ENCODE data around the gene FSTL5. TPM values are rescaled to one million over a fixed set of nuclear protein-coding genes. Genes with fewer than 3 reads are reported as not detected.

The FSTL5 gene
- total and polyA plus RNA-seq, 2 experiments from 2014 or later, result 0.06 to 0.49 TPM

GRCh38 chr4:161601011-161601410 lies 562.8 kb downstream of the FSTL5 start:
- H3K4me2 ChIP-seq, result no peak overlapping the region
- H3K9me2 ChIP-seq (ENCODE audit: insufficient read depth), result no peaks in the 10 kb centered on the region
- no peak overlapping the region; the same call in 1 of the 2 replicates for H3K27ac Mint-ChIP-seq
- H3K4me3 ChIP-seq, result no peak overlapping the region
- no peaks in the 10 kb centered on the region for H3K36me3 ChIP-seq (ENCODE audit: insufficient read depth)
- peaks cover 3% of the 10 kb centered on the region; the same call in 2 of the 3 replicates for H3K9me3 Mint-ChIP-seq
- peaks cover 3% of the 10 kb centered on the region for H3K27me3 Mint-ChIP-seq (ENCODE audit: insufficient read depth, low read depth, poor library complexity)
- H3K27me3 ChIP-seq (ENCODE audit: insufficient read depth), result no peaks in the 10 kb centered on the region
- no peaks in the 10 kb centered on the region for H3K79me2 ChIP-seq (replicated peaks; ENCODE audit: insufficient read depth)
- H3K36me3 Mint-ChIP-seq (ENCODE audit: low read depth), result no peaks in the 10 kb centered on the region
- no peak for TF ChIP-seq STAT1 (IDR thresholded peaks at IDR 0.05; ENCODE audit: unreplicated experiment)
- no peak for TF ChIP-seq ETS1 (IDR thresholded peaks at IDR 0.05)
- 0 out of 2 replicates have a peak overlapping the region, but pooled peaks have one; percentile 1 for H2AFZ ChIP-seq
- H4K20me1 ChIP-seq (replicated peaks; ENCODE audit: insufficient read depth), result no peaks in the 10 kb centered on the region
- H3K4me1 Mint-ChIP-seq, result no peaks in the 10 kb centered on the region
- H3K4me1 ChIP-seq (ENCODE audit: insufficient read depth), result no peaks in the 10 kb centered on the region
- H3F3A ChIP-seq (replicated peaks; ENCODE audit: low read depth), result no peaks in the 10 kb centered on the region
- no peak for DNase-seq (ENCODE audit: low spot score)
- no peak for ATAC-seq
- no peak overlapping the region for H3K4me3 Mint-ChIP-seq
- no peak overlapping the region for H3K27ac ChIP-seq (ENCODE audit: low read depth)

GRCh38 chr4:161595230-161595771 lies 568.5 kb downstream of the FSTL5 start:
- no peaks in the 10 kb centered on the region for H3K27me3 ChIP-seq (ENCODE audit: insufficient read depth)
- Mint-ChIP-seq H3K27ac (no peak overlapping the region), H3K9me3 (peaks cover 3% of the 10 kb centered on the region; the same call in 2 of the 3 replicates), H3K27me3 (ENCODE audit: insufficient read depth, low read depth, poor library complexity) (no peaks in the 10 kb centered on the region), H3K36me3 (ENCODE audit: low read depth) (no peaks in the 10 kb centered on the region), H3K4me1 (peaks cover 3% of the 10 kb centered on the region; the same call in 2 of the 3 replicates), H3K4me3 (no peak overlapping the region)
- ATAC-seq (no peak), DNase-seq (ENCODE audit: low spot score) (no peak)
- H2AFZ ChIP-seq, result no peak overlapping the region
- H3K79me2 ChIP-seq (replicated peaks; ENCODE audit: insufficient read depth), result no peaks in the 10 kb centered on the region
- no peaks in the 10 kb centered on the region for H3K9me2 ChIP-seq (ENCODE audit: insufficient read depth)
- H3K4me1 ChIP-seq (ENCODE audit: insufficient read depth), result no peaks in the 10 kb centered on the region; the same call in 1 of the 2 replicates
- H3K36me3 ChIP-seq (ENCODE audit: insufficient read depth), result no peaks in the 10 kb centered on the region
- no peaks in the 10 kb centered on the region for H4K20me1 ChIP-seq (replicated peaks; ENCODE audit: insufficient read depth)
- no peak overlapping the region for H3K27ac ChIP-seq (ENCODE audit: low read depth)
- no peak overlapping the region for H3K4me3 ChIP-seq
- no peak overlapping the region for H3K4me2 ChIP-seq
- H3F3A ChIP-seq (replicated peaks; ENCODE audit: low read depth), result no peaks in the 10 kb centered on the region
- no peak for TF ChIP-seq POLR2AphosphoS5 (IDR thresholded peaks at IDR 0.05; ENCODE audit: low read depth)
- no peak for TF ChIP-seq EZH2 (IDR thresholded peaks at IDR 0.05; ENCODE audit: low read depth, unreplicated experiment)
- no peak for TF ChIP-seq NANOG (IDR thresholded peaks at IDR 0.05; ENCODE audit: borderline replicate concordance)
- TF ChIP-seq ETS1 (IDR thresholded peaks at IDR 0.05), result no peak
- no peak for TF ChIP-seq REST (IDR thresholded peaks at IDR 0.05; ENCODE audit: unreplicated experiment)
- TF ChIP-seq EZH2phosphoT487 (IDR thresholded peaks at IDR 0.05; ENCODE audit: unreplicated experiment), result no peak
- TF ChIP-seq CTCF (conservative IDR thresholded peaks at IDR 0.05; ENCODE audit: low read depth in 2 of 2), result no peak
